Dermis microvascular lymphatic vessel endothelial cell (primary cell): ENCODE data around the gene MESP2. TPM values are rescaled to one million over a fixed set of nuclear protein-coding genes. Genes with fewer than 3 reads are reported as not detected.

ENCODE experiments used
- DNase-seq, 2 donors: peaks; one replicate each; pipeline versions ENCODE4 v3.0.0 to v3.0.0-alpha.2; 2010; ENCODE audit warnings: low read depth in 2 of 2
- total RNA-seq: library from RNA; depleted of rRNA; stranded (reverse); fragments of >200 nt; gene quantifications from 2 replicates; pipeline ENCODE4 v1.2.1, GENCODE V29; 2014

The MESP2 gene
- total RNA-seq, 1 donor from 2014 or later: not detected

- DNase-seq: no peak
Measured at GRCh38 chr15:89815769-89816168, 39.6 kb downstream of the MESP2 start.

GRCh38 chr15:89817701-89818280 lies 41.7 kb downstream of the MESP2 start:
- no peak for DNase-seq

GRCh38 chr15:89818287-89818686 lies 42.2 kb downstream of the MESP2 start:
- DNase-seq: peak in 1 of 2 donors; percentile 44

GRCh38 chr15:89820666-89821611 lies 44.8 kb downstream of the MESP2 start:
- DNase-seq: peak; percentile 65 to 86

GRCh38 chr15:89822026-89822425 lies 45.9 kb downstream of the MESP2 start:
- DNase-seq: no peak

- no peak for DNase-seq
Measured at GRCh38 chr15:89822611-89822950, 46.4 kb downstream of the MESP2 start.

- no peak for DNase-seq
Measured at GRCh38 chr15:89822951-89823711, 47.0 kb downstream of the MESP2 start.

- DNase-seq: no peak
Measured at GRCh38 chr15:89823836-89824606, 47.9 kb downstream of the MESP2 start.

GRCh38 chr15:89824607-89824867 lies 48.4 kb downstream of the MESP2 start:
- no peak for DNase-seq

- DNase-seq: no peak
Measured at GRCh38 chr15:89825271-89825940, 49.3 kb downstream of the MESP2 start.

- DNase-seq: no peak
Measured at GRCh38 chr15:89826671-89827655, 50.8 kb downstream of the MESP2 start.

- no peak for DNase-seq
Measured at GRCh38 chr15:89827829-89828228, 51.7 kb downstream of the MESP2 start.

Other genes with a start within 250 kb of the MESP2 start
- gene TICRR, start 200.9 kb upstream of the MESP2 start, total RNA-seq: 1.5 and 2.7 TPM in 2 replicates
- gene KIF7, start 120.9 kb upstream of the MESP2 start, total RNA-seq: 0.64 and 1.0 TPM in 2 replicates
- under 0.01 TPM in 1 of 2 replicates, not detected in the other for gene PLIN1, start 97.0 kb upstream of the MESP2 start, total RNA-seq
- 3.6 and 5.8 TPM in 2 replicates for gene PEX11A, start 85.6 kb upstream of the MESP2 start, total RNA-seq
- gene WDR93, start 85.5 kb upstream of the MESP2 start, total RNA-seq: under 0.01 TPM in 1 of 2 replicates, not detected in the other
- gene MESP1, start 25.1 kb upstream of the MESP2 start, total RNA-seq: under 0.01 and 0.13 TPM in 2 replicates
- gene ANPEP, start 38.5 kb downstream of the MESP2 start, total RNA-seq: 7.1 and 16.1 TPM in 2 replicates
- gene AP3S2, start 117.7 kb downstream of the MESP2 start, total RNA-seq: 40.8 and 42.2 TPM in 2 replicates
- gene ARPIN, start 136.6 kb downstream of the MESP2 start, total RNA-seq: 10.7 and 11.4 TPM in 2 replicates
- 8.7 and 12.8 TPM in 2 replicates for gene ZNF710, start 225.0 kb downstream of the MESP2 start, total RNA-seq